Caco-2 (cell line): ENCODE results near the gene VAV2. TPM values are rescaled to one million over a fixed set of nuclear protein-coding genes. Genes with fewer than 3 reads are reported as not detected.

Experiments
- BruUV-seq: library from RNA; stranded (reverse); fragments of 400-500 nt; replicated peaks from 2 replicates; lab custom pipeline; 2021; lab: Mats Ljungman, UMichigan
- CTCF ChIA-PET: fragments of 300-600 bp; sonication (Branson Sonifier 250); formaldehyde crosslinking; loops from one replicate; lab custom pipeline; 2022; ENCODE audit warnings: antibody characterized with exemption; lab: Charles Lee
- POLR2A ChIA-PET: fragments of 300-600 bp; sonication (Branson Sonifier 250); formaldehyde crosslinking; loops from one replicate; lab custom pipeline; 2022; ENCODE audit warnings: antibody characterized with exemption; lab: Charles Lee
- DNase-seq, 2 experiments: peaks; one replicate each; pipeline versions ENCODE4 v3.0.0 to v3.0.0-alpha.2; 2020 to 2022
- H3K27me3 ChIP-seq: replicated peaks from 2 replicates; pipeline ENCODE4 v1.6.0; 2011; ENCODE audit warnings: low read length; ENCODE audit not compliant: control insufficient read depth, insufficient read depth
- H3K36me3 ChIP-seq: 2 replicates; pipeline ENCODE4 v1.5.1; 2011; ENCODE audit warnings: low read length; ENCODE audit not compliant: control insufficient read depth, insufficient read depth
- H3K4me1 ChIP-seq: fragments of 250-450 bp; sonication (Bioruptor Pico); 2 replicates; pipeline ENCODE4 v1.5.1; 2020; ENCODE audit warnings: mild to moderate bottlenecking
- H3K4me3 ChIP-seq: 2 replicates; pipeline ENCODE4 v1.5.1; 2011; ENCODE audit warnings: low read depth, mild to moderate bottlenecking, control low read depth, low read length
- H3K9me3 ChIP-seq: fragments of 250-450 bp; sonication (Bioruptor Pico); 2 replicates; pipeline ENCODE4 v1.5.1; 2020; ENCODE audit warnings: mild to moderate bottlenecking, moderate library complexity
- H3K27ac Mint-ChIP-seq: one replicate; pipeline ENCODE4 v1.8.0; 2022; ENCODE audit warnings: mixed read lengths; ENCODE audit not compliant: unreplicated experiment
- H3K27me3 Mint-ChIP-seq: one replicate; pipeline ENCODE4 v1.8.0; 2022; ENCODE audit warnings: mixed read lengths; ENCODE audit not compliant: insufficient read depth, unreplicated experiment
- H3K36me3 Mint-ChIP-seq: one replicate; pipeline ENCODE4 v1.8.0; 2022; ENCODE audit warnings: mild to moderate bottlenecking, mixed read lengths; ENCODE audit not compliant: insufficient read depth, unreplicated experiment
- H3K4me1 Mint-ChIP-seq: one replicate; pipeline ENCODE4 v1.8.0; 2022; ENCODE audit warnings: low read depth, mixed read lengths; ENCODE audit not compliant: unreplicated experiment
- H3K4me3 Mint-ChIP-seq: one replicate; pipeline ENCODE4 v1.8.0; 2022; ENCODE audit warnings: mild to moderate bottlenecking, moderate library complexity, mixed read lengths; ENCODE audit not compliant: unreplicated experiment
- H3K9me3 Mint-ChIP-seq: one replicate; pipeline ENCODE4 v1.8.0; 2022; ENCODE audit warnings: mixed read lengths; ENCODE audit not compliant: unreplicated experiment
- intact Hi-C: fragments of 100-400 bp; cut with micrococcal nuclease; formaldehyde crosslinking; loops from one replicate; pipeline ENCODE4 v1.10.0; 2022; ENCODE audit not compliant: unreplicated experiment
- total RNA-seq: library from RNA; stranded (reverse); gene quantifications from 2 replicates; pipeline ENCODE4 v1.2.3, GENCODE V29; 2022
- TF ChIP-seq, protein P1 (sequence below), 2 experiments: fragments of 200-600 bp in 1 of 2; IDR thresholded peaks; 1 replicate in 1 of 2; 2 replicates in 1 of 2; pipeline versions ENCODE4 v1.5.1 to v1.8.0; 2011 to 2022; ENCODE audit warnings: antibody characterized with exemption in 1 of 2, control low read depth in 1 of 2, inconsistent platforms in 1 of 2, low read depth in 1 of 2, low read length in 1 of 2, mild to moderate bottlenecking in 1 of 2, moderate library complexity in 1 of 2; ENCODE audit not compliant: insufficient read depth in 1 of 2, severe bottlenecking in 1 of 2, unreplicated experiment in 1 of 2

The VAV2 gene
- total RNA-seq, 1 experiment from 2014 or later, result 55.3 TPM

DNA sequence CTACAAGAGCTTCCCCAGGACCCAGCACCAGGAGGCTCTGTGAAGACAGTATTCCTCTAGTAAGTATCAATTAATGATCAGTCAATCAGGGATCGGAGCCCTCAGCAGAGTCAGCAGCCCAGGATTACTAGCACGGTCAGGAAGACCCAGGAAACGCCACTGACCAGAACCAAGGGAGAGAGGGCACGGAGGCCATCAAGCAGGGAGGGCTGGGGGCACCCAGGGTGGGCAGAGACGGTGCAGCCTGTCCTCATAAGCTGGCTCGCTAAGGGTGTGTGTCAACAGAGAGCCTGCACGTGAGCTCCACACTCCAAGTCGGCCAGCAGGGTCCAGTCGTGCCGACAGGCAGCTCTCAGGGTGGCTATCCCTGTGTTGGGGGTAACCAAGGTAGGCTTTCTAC is 29.0 kb downstream of the VAV2 start:
- Histone ChIP-seq H3K4me1 (peaks cover 18% of the 10 kb centered on the region; the same call in 1 of the 2 replicates), H3K27me3 (no peaks in the 10 kb centered on the region), H3K36me3 (no peaks in the 10 kb centered on the region), H3K9me3 (peaks cover 11% of the 10 kb centered on the region), H3K4me3 (no peak overlapping the region)
- no TSS peak for BruUV-seq
- Mint-ChIP-seq H3K4me1 (peaks cover 14% of the 10 kb centered on the region), H3K27me3 (no peaks in the 10 kb centered on the region), H3K36me3 (peaks cover 12% of the 10 kb centered on the region), H3K9me3 (peaks cover 10% of the 10 kb centered on the region), H3K27ac (no peak overlapping the region), H3K4me3 (no peak overlapping the region)
- POLR2A ChIA-PET, result no interaction called here
- intact Hi-C loops, result no loop called here
- TF ChIP-seq, protein P1, sequence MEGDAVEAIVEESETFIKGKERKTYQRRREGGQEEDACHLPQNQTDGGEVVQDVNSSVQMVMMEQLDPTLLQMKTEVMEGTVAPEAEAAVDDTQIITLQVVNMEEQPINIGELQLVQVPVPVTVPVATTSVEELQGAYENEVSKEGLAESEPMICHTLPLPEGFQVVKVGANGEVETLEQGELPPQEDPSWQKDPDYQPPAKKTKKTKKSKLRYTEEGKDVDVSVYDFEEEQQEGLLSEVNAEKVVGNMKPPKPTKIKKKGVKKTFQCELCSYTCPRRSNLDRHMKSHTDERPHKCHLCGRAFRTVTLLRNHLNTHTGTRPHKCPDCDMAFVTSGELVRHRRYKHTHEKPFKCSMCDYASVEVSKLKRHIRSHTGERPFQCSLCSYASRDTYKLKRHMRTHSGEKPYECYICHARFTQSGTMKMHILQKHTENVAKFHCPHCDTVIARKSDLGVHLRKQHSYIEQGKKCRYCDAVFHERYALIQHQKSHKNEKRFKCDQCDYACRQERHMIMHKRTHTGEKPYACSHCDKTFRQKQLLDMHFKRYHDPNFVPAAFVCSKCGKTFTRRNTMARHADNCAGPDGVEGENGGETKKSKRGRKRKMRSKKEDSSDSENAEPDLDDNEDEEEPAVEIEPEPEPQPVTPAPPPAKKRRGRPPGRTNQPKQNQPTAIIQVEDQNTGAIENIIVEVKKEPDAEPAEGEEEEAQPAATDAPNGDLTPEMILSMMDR (IDR thresholded peaks at IDR 0.05; ENCODE audit: insufficient read depth in 1 of 2, low read depth in 1 of 2, low read length in 1 of 2, severe bottlenecking in 1 of 2, unreplicated experiment in 1 of 2), result no peak
- no peak for DNase-seq
- CTCF ChIA-PET, result interaction anchor here (0.6 kb wide), 1 partner anchor 16 kb away, joined by 3 read pairs; no protein-coding TSS in a partner anchor

DNA sequence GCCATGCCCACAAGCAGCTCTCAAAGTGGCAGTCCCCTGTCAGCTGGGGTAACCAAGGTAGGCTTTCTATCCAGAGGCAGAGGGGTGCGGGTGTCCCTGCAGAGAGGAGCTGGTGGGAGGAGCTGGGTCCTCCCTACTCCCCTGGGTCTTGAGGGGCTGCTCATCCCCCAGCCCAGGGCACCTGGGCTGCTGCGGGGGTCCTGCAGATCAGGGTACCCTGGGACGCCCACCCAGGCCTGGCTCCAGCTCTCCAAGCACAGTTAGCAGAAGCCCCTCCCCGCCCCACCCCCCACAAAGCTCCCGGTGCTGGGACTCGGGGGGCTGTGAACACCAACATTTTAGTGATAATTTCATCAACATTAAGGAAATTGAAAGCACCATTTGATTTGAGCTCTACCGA is 29.8 kb downstream of the VAV2 start:
- H3K27me3 Mint-ChIP-seq, result no peaks in the 10 kb centered on the region
- no peak overlapping the region for H3K27ac Mint-ChIP-seq
- no peak overlapping the region for H3K4me3 Mint-ChIP-seq
- H3K4me1 Mint-ChIP-seq, result peaks cover 14% of the 10 kb centered on the region
- H3K27me3 ChIP-seq, result no peaks in the 10 kb centered on the region
- H3K36me3 ChIP-seq, result no peaks in the 10 kb centered on the region
- peaks cover 12% of the 10 kb centered on the region for H3K36me3 Mint-ChIP-seq
- no peak overlapping the region for H3K4me3 ChIP-seq
- POLR2A ChIA-PET, result no interaction called here
- no peak for DNase-seq
- BruUV-seq, result no TSS peak
- peaks cover 18% of the 10 kb centered on the region; the same call in 1 of the 2 replicates for H3K4me1 ChIP-seq
- TF ChIP-seq, protein P1 (IDR thresholded peaks at IDR 0.05; ENCODE audit: insufficient read depth in 1 of 2, low read depth in 1 of 2, low read length in 1 of 2, severe bottlenecking in 1 of 2, unreplicated experiment in 1 of 2), result no peak
- CTCF ChIA-PET, result interaction anchor here (0.6 kb wide), 1 partner anchor 17 kb away, joined by 3 read pairs; no protein-coding TSS in a partner anchor
- peaks cover 10% of the 10 kb centered on the region for H3K9me3 Mint-ChIP-seq
- peaks cover 11% of the 10 kb centered on the region for H3K9me3 ChIP-seq
- intact Hi-C loops, result no loop called here

DNA sequence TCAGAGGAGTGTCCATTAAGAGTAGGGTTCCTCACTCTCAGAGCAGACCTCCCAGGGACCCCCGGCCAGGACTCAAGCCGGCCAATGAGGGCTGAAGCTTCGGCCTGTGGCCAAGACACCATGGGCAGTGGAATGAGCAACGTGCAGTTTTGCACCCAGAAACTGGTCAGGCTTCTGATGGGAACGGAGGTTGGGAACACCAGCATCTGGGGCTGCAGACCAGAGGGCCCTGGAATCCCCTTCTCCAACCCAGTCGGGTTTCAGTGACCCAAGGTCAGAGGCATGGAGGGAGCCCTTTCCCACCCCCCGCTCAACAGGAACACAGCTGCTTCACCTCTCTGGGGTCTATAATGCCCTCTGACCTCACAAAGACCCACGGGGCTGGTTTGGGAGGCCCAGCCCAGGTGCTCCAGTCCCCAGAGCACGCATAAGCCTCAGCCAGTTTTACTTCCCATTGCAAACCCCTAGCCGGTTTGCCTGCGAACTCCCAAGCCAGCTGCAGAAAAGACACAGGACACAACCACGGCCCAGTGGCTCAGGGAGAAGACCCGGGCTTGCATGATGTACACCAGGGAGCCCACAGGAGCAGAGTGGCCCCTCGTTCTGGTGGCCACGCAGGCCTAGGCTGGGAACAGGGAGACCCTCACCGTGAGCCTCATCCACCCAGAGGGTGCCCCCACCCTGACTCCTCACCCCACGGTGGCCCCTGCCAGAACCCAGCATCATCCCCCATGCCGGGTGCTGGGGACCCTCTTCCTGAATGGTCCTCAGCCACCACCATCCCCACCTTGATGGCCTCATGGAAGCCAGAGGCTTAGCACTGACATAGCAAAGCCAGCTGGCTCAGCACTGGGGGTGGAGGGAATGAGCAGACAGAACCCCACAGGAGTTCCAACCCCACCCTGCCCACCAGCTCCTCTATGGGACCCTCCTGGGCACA is 30.6 kb downstream of the VAV2 start:
- POLR2A ChIA-PET, result no interaction called here
- Mint-ChIP-seq H3K27me3 (no peaks in the 10 kb centered on the region), H3K27ac (no peak overlapping the region), H3K36me3 (peaks cover 12% of the 10 kb centered on the region), H3K4me1 (peaks cover 14% of the 10 kb centered on the region), H3K4me3 (no peak overlapping the region), H3K9me3 (peaks cover 10% of the 10 kb centered on the region)
- intact Hi-C loops, result no loop called here
- no TSS peak for BruUV-seq
- no peaks in the 10 kb centered on the region for H3K27me3 ChIP-seq
- no peak overlapping the region for H3K4me3 ChIP-seq
- CTCF ChIA-PET, result no interaction called here
- TF ChIP-seq, protein P1 (IDR thresholded peaks at IDR 0.05; ENCODE audit: insufficient read depth in 1 of 2, low read depth in 1 of 2, low read length in 1 of 2, severe bottlenecking in 1 of 2, unreplicated experiment in 1 of 2), result no peak
- peaks cover 18% of the 10 kb centered on the region; the same call in 1 of the 2 replicates for H3K4me1 ChIP-seq
- no peak for DNase-seq
- peaks cover 11% of the 10 kb centered on the region for H3K9me3 ChIP-seq
- H3K36me3 ChIP-seq, result no peaks in the 10 kb centered on the region
